HK-2 (cell line): Measurements from ENCODE around the gene CHCHD6.
"Not testable (repeated sequence)": the region's sequence is repeated elsewhere in the genome, so short reads cannot be mapped to it uniquely, and the experiment has no call there.

Experiments used
- DNase-seq: peaks from one replicate; pipeline ENCODE4 v3.0.0-alpha.2; 2018; ENCODE audit not compliant: unreplicated experiment

Gene CHCHD6

GRCh38 chr3:126766653-126767052 is 62.6 kb downstream of the CHCHD6 start:
- no peak for DNase-seq

DNA sequence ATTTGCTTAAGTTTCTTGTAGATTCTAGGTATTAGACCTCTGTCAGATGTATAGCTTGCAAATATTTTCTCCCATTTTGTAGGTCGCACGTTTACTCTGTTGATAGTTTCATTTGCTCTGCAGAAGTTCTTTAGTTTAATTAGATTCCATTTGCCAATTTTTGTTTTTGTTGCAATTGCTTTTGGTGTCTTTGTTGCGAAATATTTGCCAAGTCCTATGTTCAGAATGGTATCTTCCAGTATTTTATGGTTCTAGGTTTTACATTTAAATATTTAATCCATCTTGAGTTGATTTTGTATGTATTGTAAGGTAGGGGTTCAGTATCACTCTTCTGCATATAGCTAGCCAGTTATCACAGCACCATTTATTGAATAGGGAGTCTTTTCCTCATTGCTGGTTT is 64.9 kb downstream of the CHCHD6 start:
- no peak for DNase-seq

GRCh38 chr3:126770096-126770495 is 66.1 kb downstream of the CHCHD6 start:
- no peak for DNase-seq

DNA sequence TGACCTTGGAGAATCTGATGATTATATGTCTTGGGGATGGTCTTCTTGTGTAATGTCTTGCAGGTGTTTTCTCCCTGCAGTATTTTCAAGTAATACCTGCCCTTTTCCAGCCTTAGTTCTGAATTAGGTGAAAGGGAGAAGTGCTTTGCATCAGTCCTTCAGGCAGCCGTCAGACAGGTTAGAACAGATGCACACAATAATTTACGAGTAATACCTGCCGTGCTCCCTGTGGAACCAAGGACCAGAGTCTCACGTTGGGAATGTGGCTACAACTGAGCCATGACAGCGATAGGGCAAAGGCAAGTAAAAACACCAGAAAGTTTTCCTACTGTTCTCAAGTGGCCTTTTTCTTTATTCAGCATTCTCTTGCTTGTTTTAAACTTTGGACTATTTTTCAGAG is 69.1 kb downstream of the CHCHD6 start:
- no peak for DNase-seq

DNA sequence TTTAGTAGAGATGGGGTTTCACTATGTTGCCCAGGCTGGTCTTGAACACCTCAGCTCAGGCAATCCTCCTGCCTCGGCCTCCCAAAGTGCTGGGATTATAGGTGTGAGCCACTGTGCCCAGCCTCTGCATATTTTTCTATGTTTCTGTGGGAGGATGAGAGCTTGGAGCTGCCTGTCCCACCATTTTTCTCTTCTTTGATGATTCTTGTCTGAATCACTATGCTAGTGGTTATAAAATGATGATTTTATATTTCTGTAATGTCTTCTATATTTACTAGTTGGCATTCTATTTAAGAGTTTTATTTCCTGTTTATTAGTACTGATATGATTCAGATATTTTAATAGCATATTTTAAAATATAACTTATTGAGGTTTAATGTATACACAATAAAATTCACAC is 69.7 kb downstream of the CHCHD6 start:
- no peak for DNase-seq

DNA sequence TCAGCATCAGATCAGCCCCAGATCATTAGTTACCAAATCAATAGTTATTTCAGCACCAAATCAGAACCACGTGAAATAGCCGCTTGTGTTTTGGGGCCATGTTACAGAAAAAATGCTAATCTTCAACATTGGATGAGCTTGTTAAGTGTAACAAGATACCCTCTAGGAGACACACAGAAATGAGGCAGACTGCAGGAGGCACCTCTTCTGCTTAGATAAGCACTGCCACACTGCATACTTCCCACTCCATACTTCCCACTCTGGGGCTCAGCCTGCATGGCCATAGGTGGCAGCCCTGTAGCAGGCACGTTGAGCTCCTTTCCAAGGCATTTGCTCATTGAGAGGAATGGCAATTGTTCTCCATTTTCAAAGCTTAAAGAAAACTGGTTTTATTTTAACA is 73.3 kb downstream of the CHCHD6 start:
- no peak for DNase-seq

GRCh38 chr3:126780666-126781065 is 76.6 kb downstream of the CHCHD6 start:
- no peak for DNase-seq

DNA sequence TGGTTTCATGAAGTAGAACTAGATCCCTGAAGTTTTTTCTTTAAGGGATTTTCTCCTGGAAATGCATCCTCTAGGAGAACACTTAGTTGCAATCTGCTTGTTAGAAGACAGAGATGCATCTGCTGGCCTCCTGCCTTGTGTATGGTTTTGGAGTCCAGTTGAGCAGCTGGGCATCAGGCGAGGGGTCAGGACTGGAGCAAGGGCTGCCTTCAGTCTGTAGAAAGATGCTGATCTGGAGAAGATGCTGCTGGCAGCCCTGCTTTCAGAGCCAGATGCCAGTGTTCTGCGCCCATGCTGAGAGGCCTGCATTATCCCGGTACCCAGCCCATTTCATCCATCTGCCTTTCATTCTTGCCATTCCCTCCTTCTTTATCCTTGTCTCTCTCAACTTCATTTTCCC is 77.4 kb downstream of the CHCHD6 start:
- no peak for DNase-seq

- DNase-seq, result peak; percentile 33
These were observed 78.0 kb downstream of the CHCHD6 start for GRCh38 chr3:126781889-126782491.

DNA sequence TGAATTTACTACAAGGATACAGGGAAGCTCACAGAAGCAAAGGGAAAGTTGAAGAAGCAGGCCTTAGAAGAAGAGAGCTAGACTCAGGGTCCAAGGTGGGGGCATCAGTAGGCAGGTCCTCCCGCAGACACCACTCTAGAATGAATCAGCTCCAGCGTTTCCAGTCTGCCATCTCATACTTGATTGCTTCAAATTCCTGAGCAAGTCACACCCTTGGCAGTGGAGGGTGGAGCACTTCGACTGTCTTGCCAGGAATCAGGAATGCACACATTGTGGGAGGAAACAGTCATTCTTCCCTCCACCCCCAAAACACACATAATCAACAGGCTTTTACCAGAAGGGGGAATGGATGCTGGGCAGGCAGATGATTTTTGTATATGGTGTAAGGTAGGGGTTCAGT is 78.5 kb downstream of the CHCHD6 start:
- peak; percentile 77 for DNase-seq

DNA sequence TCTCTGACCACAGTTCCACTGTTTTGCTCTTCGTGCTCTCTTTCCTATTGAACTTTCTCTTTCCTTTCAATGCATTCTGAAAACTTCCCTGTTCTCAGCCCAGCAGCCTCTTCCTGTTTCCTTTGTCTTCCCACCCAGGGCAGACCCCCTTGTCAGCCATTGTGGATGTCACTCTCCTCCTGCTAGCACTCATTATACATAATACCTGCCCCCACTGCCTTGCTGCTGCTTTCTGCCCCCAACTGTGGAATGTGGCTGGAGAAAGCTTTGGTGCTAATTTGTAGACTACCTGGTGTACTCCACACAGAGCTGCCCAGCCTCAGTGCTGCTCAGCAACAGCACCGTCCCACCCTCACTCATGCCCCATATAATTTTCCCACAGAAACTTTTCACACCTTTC is 80.2 kb downstream of the CHCHD6 start:
- no peak for DNase-seq

DNA sequence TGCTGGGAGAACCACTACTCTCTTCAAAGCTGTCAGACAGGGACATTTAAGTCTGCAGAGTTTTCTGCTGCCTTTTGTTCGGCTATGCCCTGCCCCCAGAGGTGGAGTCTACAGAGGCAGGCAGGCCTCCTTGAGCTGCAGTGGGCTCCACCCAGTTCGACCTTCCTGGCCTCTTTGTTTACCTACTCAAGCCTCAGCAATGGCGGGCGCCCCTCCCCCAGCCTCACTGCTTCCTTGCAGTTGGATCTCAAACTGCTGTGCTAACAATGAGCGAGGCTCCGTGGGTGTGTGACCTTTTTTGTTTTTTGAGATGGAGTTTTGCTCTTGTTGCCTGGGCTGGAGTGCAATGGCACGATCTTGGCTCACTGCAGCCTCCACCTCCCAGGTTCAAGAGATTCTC is 87.3 kb downstream of the CHCHD6 start:
- DNase-seq, result not testable (repeated sequence)

GRCh38 chr3:126792998-126793397 is 89.0 kb downstream of the CHCHD6 start:
- DNase-seq, result no peak

DNA sequence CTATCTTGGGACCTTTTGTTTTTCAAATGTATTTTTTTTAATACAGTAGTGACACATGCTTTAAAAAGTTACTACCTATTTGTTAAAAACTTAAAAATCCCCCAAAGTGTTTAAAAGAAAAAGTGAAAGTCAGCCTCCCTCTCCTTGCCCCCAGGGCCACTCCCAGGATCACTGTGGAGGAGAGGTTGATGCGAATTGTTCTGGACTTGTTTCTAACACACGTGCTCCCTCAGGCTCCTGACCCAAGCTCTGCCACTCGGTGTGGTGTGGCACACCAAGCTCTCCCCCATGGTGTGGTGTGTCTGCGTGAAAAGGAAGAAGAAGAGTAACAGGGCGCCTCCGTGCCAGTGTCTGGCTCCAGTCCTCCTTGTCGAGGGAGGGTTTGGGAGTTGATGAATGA is 93.5 kb downstream of the CHCHD6 start:
- DNase-seq, result no peak

GRCh38 chr3:126798521-126798920 is 94.5 kb downstream of the CHCHD6 start:
- DNase-seq, result no peak

DNA sequence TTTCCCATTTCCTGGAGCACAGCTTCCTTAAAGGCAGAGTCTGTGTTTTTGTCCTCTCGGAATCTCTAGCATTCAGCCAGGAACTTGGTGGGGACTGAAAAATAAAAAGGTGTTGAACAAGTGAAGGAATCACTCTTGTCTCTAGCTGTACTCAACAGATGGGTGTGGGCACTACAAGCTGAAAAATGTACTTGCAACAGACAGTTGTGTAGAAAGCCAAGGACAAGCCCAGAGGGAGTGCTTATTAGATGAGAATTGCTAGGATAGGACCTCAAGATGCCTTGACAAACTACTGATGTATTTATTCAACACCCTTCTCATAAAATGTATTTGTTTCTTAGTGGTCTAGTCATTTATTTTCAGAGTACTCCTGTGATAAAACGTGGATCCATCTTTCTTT is 95.1 kb downstream of the CHCHD6 start:
- no peak for DNase-seq

GRCh38 chr3:126801312-126801711 is 97.3 kb downstream of the CHCHD6 start:
- not testable (repeated sequence) for DNase-seq

GRCh38 chr3:126807795-126808194 is 103.8 kb downstream of the CHCHD6 start:
- DNase-seq, result no peak

- DNase-seq, result no peak
These were observed 107.5 kb downstream of the CHCHD6 start for GRCh38 chr3:126811530-126811929.

GRCh38 chr3:126816298-126816697 is 112.3 kb downstream of the CHCHD6 start:
- DNase-seq, result no peak

GRCh38 chr3:126816986-126817777 is 113.1 kb downstream of the CHCHD6 start:
- no peak for DNase-seq

DNA sequence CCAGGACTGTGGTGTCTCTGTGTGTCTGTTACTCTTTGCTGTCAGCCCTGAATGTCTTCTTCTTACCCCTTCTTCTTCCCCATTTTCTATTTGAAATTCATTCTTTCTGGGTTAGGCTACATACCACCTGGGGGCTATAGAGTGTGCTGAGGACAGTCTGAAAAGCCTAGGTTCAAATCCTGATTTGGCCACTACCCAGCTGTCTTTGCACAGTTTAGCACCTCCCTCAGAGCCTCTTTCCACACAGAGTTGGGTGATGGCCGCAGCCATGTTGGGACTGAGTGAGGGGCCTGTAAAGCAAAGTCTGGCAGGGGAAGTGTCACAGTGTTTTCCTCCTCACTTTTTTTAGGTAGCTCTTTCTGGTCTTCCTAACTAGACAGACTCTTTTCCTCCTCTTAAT is 113.7 kb downstream of the CHCHD6 start:
- no peak for DNase-seq

DNA sequence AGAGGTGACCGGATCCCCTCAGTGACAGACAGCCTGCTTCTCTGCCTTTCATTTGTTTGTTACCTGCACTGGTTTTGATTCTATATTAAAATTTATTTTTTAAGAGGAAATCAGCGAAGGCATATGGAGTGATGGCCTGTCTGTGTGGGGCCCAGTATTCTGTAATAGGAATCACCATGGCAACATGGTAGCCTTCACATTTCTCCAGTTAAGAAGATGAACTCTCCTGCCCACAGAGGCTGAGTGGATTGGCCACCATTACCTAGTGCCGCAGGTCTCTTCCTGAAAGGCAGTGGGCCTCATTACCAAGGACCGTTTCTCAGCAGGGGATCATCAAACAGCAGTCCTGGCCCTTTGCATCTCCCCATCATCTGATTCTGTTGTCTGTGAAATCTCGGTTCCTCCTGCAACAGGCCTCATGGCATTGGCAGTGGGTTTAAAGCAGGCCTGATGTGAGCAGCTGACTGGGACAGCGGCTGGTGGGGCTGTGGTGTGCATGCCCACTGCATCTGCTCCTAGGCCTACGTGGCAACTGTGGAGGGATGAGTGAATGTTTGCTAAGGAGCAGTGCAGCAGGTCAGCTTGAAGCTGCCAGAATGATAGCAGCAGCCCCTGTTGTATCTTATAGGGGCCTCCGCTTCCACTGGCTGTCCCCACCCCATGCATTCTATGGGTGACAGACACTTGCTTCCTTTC is 114.5 kb downstream of the CHCHD6 start:
- no peak for DNase-seq
